Left colon (tissue), 2 donors: Measurements from ENCODE around the gene TLR6. TPM values are rescaled to one million over a fixed set of nuclear protein-coding genes. Genes with fewer than 3 reads are reported as not detected.

Source experiments
- ATAC-seq: fragments of 200-7000 bp; cut with Tn5 transposase; one replicate; pipeline ENCODE4 v1.9.1; 2020; ENCODE audit warnings: mild to moderate bottlenecking, moderate library complexity
- DNase-seq, 2 donors: peaks; one replicate each; pipeline ENCODE4 v3.0.0-alpha.2; 2020
- intact Hi-C, 2 donors: fragments of 100-400 bp; cut with DNase I in 1 of 2; cut with micrococcal nuclease in 1 of 2; formaldehyde crosslinking; loops; one replicate each; pipeline versions ENCODE4 v1.11.2 to v1.14.0; 2022; cut with DNase I, micrococcal nuclease
- microRNA-seq, 2 donors: library from miRNA; unstranded; fragments of <30 nt; microRNA quantifications; one replicate each; pipeline versions ENCODE4 v1.1.0 to v1.2.0, GENCODE V29; 2020
- total RNA-seq, 2 donors: library from RNA; stranded (reverse); fragmentation: NEBNext Ultra II Directional; extraction: Animal tissue kit (Norgen Biotek cat#: 25700); gene quantifications; one replicate each; pipeline ENCODE4 v1.2.1, GENCODE V29; 2021
- donor health status: DM: no; HTN: no; CAD: no.
- donor health status: DM: yes; HTN: yes; CAD: no.

The TLR6 gene
- total RNA-seq, 2 donors from 2014 or later = 1.4 to 2.7 TPM

DNA sequence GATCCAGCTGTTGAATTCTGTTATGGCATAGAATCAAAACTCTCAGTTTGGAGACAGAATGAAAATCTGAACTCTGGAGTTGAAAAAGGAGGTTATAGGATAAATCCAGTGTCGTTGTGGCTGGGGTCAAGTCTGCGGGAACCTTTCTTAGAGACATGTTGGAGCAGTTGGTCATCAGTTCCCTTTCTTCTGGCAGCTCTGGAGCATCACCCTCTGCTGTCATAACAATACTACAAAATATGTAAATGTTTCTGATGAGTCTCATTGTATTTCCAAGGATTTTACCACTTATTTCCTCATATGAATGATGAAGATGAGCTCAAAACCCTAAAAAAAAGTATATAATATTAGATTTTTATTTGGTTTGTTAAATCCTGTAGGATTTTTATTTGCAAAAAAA, 81.3 kb downstream of the TLR6 start:
- intact Hi-C loops = no loop called here
- no peak for DNase-seq

DNA sequence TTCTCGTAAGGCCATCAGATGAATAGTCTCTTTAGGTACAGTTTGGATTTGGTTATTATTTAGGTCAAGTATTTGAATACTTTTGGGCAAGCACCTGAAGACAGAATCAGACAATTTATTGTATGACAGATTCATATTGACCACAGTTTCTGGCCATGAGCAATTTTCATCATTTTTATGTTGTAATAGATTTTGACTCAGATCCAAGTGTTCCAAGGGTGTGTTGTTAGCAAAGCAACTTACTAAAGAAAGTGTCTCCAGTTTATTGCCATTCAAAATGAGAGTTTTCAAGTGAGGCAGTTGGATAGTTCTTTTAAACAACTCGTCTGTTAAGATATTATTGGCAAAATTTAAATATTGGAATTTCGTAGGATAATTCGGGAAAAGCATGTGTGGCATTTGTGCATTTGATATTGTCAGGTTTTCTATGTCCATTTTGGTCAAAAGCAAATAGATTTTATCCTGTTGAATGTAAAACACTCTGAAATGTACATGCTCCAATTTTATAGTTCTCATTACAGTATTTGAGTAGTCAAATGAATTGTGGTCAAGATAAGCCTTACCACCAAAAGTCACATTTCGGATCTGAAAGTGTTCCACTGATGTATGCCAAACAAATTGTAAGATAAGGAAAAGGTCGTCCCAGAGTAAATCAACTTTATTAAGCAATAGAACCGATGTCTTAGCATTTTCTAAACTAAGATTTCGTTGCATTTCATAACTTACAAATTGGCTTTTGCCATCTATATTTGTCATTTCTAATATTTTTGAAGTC, 82.2 kb downstream of the TLR6 start:
- no peak for ATAC-seq
- intact Hi-C loops = no loop called here
- no peak for DNase-seq

More for the DNA sequence above, 81.3 kb downstream of the TLR6 start:
- ATAC-seq = no peak

Small RNA genes within 50 kb of the gene (microRNA-seq; reads per million reads assigned to microRNA genes)
- 1,080 to 1,431 reads per million in 2 donors for gene MIR574

Other genes with a start within 250 kb of the TLR6 start
- gene KLF3, start 192.6 kb downstream of the TLR6 start, total RNA-seq = 100 to 1,000 TPM; 146 to 153 TPM
- under 1 TPM; 0.21 to 0.70 TPM for gene TLR10, start 73.8 kb downstream of the TLR6 start, total RNA-seq
- 1 to 10 TPM; 2.3 to 6.7 TPM for gene TLR1, start 52.0 kb downstream of the TLR6 start, total RNA-seq
- 10 to 100 TPM; 73.3 to 77.2 TPM for gene FAM114A1, start 11.0 kb upstream of the TLR6 start, total RNA-seq
- under 1 TPM in 1 of 2 donors, not detected in 1; 0.70 TPM for gene TMEM156, start 175.6 kb upstream of the TLR6 start, total RNA-seq
- 10 to 100 TPM in 1 of 2 donors, 1 to 10 TPM in 1; 2.7 to 13.1 TPM for gene KLHL5, start 205.4 kb upstream of the TLR6 start, total RNA-seq